Measurements from ENCODE around the gene CDH4.
"Not testable (repeated sequence)": the region's sequence is repeated elsewhere in the genome, so short reads cannot be mapped to it uniquely, and the experiment has no call there.

Gene CDH4

GRCh38 chr20:61849376-61849775, 597.3 kb downstream of the CDH4 start:
- DNase-seq (ENCODE audit: low read depth), result no peak

- DNase-seq (ENCODE audit: low read depth), result no peak
These were observed 597.8 kb downstream of the CDH4 start for GRCh38 chr20:61849822-61850221.

- no peak for DNase-seq (ENCODE audit: low read depth)
These were observed 598.4 kb downstream of the CDH4 start for GRCh38 chr20:61850457-61850856.

- no peak for DNase-seq (ENCODE audit: low read depth)
These were observed 599.2 kb downstream of the CDH4 start for GRCh38 chr20:61850926-61851900.

GRCh38 chr20:61852268-61853072, 600.4 kb downstream of the CDH4 start:
- no peak for DNase-seq (ENCODE audit: low read depth)

- DNase-seq (ENCODE audit: low read depth), result no peak
These were observed 601.3 kb downstream of the CDH4 start for GRCh38 chr20:61853073-61854005.

- not testable (repeated sequence) for DNase-seq (ENCODE audit: low read depth)
These were observed 602.5 kb downstream of the CDH4 start for GRCh38 chr20:61854538-61854937.

- no peak for DNase-seq (ENCODE audit: low read depth)
These were observed 603.2 kb downstream of the CDH4 start for GRCh38 chr20:61855286-61855685.

- DNase-seq (ENCODE audit: low read depth), result no peak
These were observed 604.8 kb downstream of the CDH4 start for GRCh38 chr20:61856626-61857413.

- DNase-seq (ENCODE audit: low read depth), result no peak
These were observed 605.3 kb downstream of the CDH4 start for GRCh38 chr20:61857414-61857775.

GRCh38 chr20:61857884-61858283, 605.8 kb downstream of the CDH4 start:
- no peak for DNase-seq (ENCODE audit: low read depth)

GRCh38 chr20:61859767-61860166, 607.7 kb downstream of the CDH4 start:
- no peak for DNase-seq (ENCODE audit: low read depth)

GRCh38 chr20:61860260-61860987, 608.4 kb downstream of the CDH4 start:
- DNase-seq (ENCODE audit: low read depth), result no peak

GRCh38 chr20:61861054-61861841, 609.2 kb downstream of the CDH4 start:
- no peak for DNase-seq (ENCODE audit: low read depth)

GRCh38 chr20:61861858-61862257, 609.8 kb downstream of the CDH4 start:
- no peak for DNase-seq (ENCODE audit: low read depth)

GRCh38 chr20:61862881-61863280, 610.8 kb downstream of the CDH4 start:
- no peak for DNase-seq (ENCODE audit: low read depth)

- DNase-seq (ENCODE audit: low read depth), result no peak
These were observed 612.4 kb downstream of the CDH4 start for GRCh38 chr20:61864481-61864880.

- no peak for DNase-seq (ENCODE audit: low read depth)
These were observed 613.3 kb downstream of the CDH4 start for GRCh38 chr20:61865353-61865752.

GRCh38 chr20:61866165-61866564, 614.1 kb downstream of the CDH4 start:
- no peak for DNase-seq (ENCODE audit: low read depth)

- DNase-seq (ENCODE audit: low read depth), result no peak
These were observed 615.9 kb downstream of the CDH4 start for GRCh38 chr20:61868006-61868405.
